K562 (cell line): ENCODE data around the gene GRHPR. TPM values are rescaled to one million over a fixed set of nuclear protein-coding genes. Genes with fewer than 3 reads are reported as not detected.

Experiments
- CBX1 ChIP-seq: sonication (generic); IDR thresholded peaks from 2 replicates; pipeline ENCODE4 v1.6.1; 2016; ENCODE audit warnings: antibody characterized with exemption, low read depth, mild to moderate bottlenecking
- EZH2 ChIP-seq: IDR thresholded peaks from 2 replicates; pipeline ENCODE4 v1.6.1; 2012; ENCODE audit warnings: low read depth, mild to moderate bottlenecking, inconsistent platforms, low read length, borderline replicate concordance
- FIP1L1 ChIP-seq: fragments of 200-400 bp; formaldehyde crosslinking; IDR thresholded peaks from 2 replicates; pipeline ENCODE4 v1.6.1; 2018; ENCODE audit warnings: mild to moderate bottlenecking, low read depth, low read length; ENCODE audit not compliant: poor library complexity, severe bottlenecking
- FUS ChIP-seq: fragments of 200-400 bp; formaldehyde crosslinking; optimal IDR thresholded peaks from 2 replicates; pipeline ENCODE3; 2017; ENCODE audit warnings: low read depth, low read length
- GABPB1 ChIP-seq: sonication (generic); formaldehyde crosslinking; IDR thresholded peaks from 2 replicates; pipeline ENCODE4 v1.8.0; 2022; ENCODE audit warnings: mild to moderate bottlenecking, missing genetic modification reagents
- GTF2B ChIP-seq: IDR thresholded peaks from 2 replicates; pipeline ENCODE4 v1.6.1; 2011; ENCODE audit not compliant: insufficient read length; ENCODE audit errors: extremely low read depth
- HCFC1 ChIP-seq: IDR thresholded peaks from 2 replicates; pipeline ENCODE4 v1.6.1; 2012; ENCODE audit warnings: low read depth, low read length, improper control_type of control experiment
- HDGF ChIP-seq: fragments of 450-650 bp; IDR thresholded peaks from 2 replicates; pipeline ENCODE4 v1.6.1; 2016
- HMGN3 ChIP-seq: IDR thresholded peaks from 2 replicates; pipeline ENCODE4 v1.6.1; 2011; ENCODE audit warnings: borderline replicate concordance, low read depth, mild to moderate bottlenecking, mixed read lengths, low read length; ENCODE audit not compliant: insufficient read length; ENCODE audit errors: extremely low read depth
- IFI16 ChIP-seq: fragments of 250-450 bp; sonication (Bioruptor Pico); IDR thresholded peaks from 2 replicates; pipeline ENCODE4 v2.1.2; 2022; ENCODE audit warnings: mild to moderate bottlenecking, inconsistent platforms
- KDM1A ChIP-seq, 2 experiments: fragments of 450-650 bp; IDR thresholded peaks; 2 replicates each; pipeline ENCODE4 v1.6.1; 2016; ENCODE audit warnings: mild to moderate bottlenecking in 2 of 2
- SAP30 ChIP-seq: fragments of 200-600 bp; sonication (generic); IDR thresholded peaks from 2 replicates; pipeline ENCODE4 v1.6.1; 2012; ENCODE audit warnings: borderline replicate concordance, low read depth, mild to moderate bottlenecking, moderate library complexity, low read length, control low read depth, inconsistent platforms; ENCODE audit not compliant: insufficient read depth, poor library complexity, severe bottlenecking
- SMAD4 ChIP-seq: fragments of 250-450 bp; sonication (Bioruptor Pico); conservative IDR thresholded peaks from 2 replicates; pipeline ENCODE4 v1.8.0; 2021; ENCODE audit warnings: inconsistent platforms, mild to moderate bottlenecking, moderate library complexity
- SMARCE1 ChIP-seq: fragments of 450-650 bp; IDR thresholded peaks from 2 replicates; pipeline ENCODE4 v1.7.1; 2016; ENCODE audit warnings: mild to moderate bottlenecking
- ZNF263 ChIP-seq: sonication (generic); formaldehyde crosslinking; IDR thresholded peaks from 2 replicates; pipeline ENCODE4 v1.8.0; 2022; ENCODE audit warnings: mild to moderate bottlenecking, missing genetic modification reagents, borderline replicate concordance
- ZNF274 ChIP-seq: IDR thresholded peaks from 2 replicates; pipeline ENCODE4 v1.6.1; 2011; ENCODE audit warnings: low read depth, mild to moderate bottlenecking, low read length, moderate library complexity, borderline replicate concordance
- ZNF77 ChIP-seq: fragments of 250-450 bp; sonication (Bioruptor Pico); IDR thresholded peaks from 2 replicates; pipeline ENCODE4 v1.5.0; 2020
- polyA plus RNA-seq, 8 experiments: library from polyadenylated mRNA; depleted of rRNA in 4 of 8; stranded (reverse) in 5 of 8; unstranded in 3 of 8; fragments of >200 nt; fragmentation: Nextera tagmentation in 2 of 8; fragmentation: Illumina TruSeq in 1 of 8; extraction: Ambion mirVana in 2 of 8; extraction: Trizol in 1 of 8; gene quantifications; 2 replicates each; pipeline versions ENCODE4 v1.2.1 to v1.2.3, GENCODE V29; 2011 to 2014; ENCODE audit warnings: inconsistent platforms in 1 of 8, missing spikeins in 1 of 8
- total RNA-seq, 7 experiments: library from RNA; depleted of rRNA in 6 of 7; stranded (reverse); fragments of >200 nt in 6 of 7; fragmentation: Illumina TruSeq in 2 of 7; extraction: Trizol in 2 of 7; gene quantifications; 2 replicates each; pipeline versions ENCODE4 v1.2.1 to v1.2.3, GENCODE V29; 2011 to 2021; ENCODE audit warnings: low replicate concordance in 1 of 7
- TF ChIP-seq, protein P1 (sequence below), 3 experiments: fragments of 200-800 bp in 1 of 3; fragments of 250-450 bp in 1 of 3; fragments of 450-650 bp in 1 of 3; sonication (Bioruptor Pico) in 1 of 3; sonication (Bioruptor generic) in 1 of 3; formaldehyde crosslinking in 1 of 3; IDR thresholded peaks; 2 replicates each; pipeline versions ENCODE4 v1.6.1 to v1.8.0; 2016 to 2022; ENCODE audit warnings: mild to moderate bottlenecking in 2 of 3, missing genetic modification characterization in 2 of 3, missing compliant biosample characterization in 1 of 3, moderate library complexity in 1 of 3
- TF ChIP-seq, protein P2 (sequence below): fragments of 450-650 bp; formaldehyde crosslinking; IDR thresholded peaks from 2 replicates; pipeline ENCODE4 v1.4.0; 2020; ENCODE audit warnings: mild to moderate bottlenecking, mixed read lengths

GRHPR gene
- total and polyA plus RNA-seq, 9 of the 15 experiments (the other 6 are each of a cell fraction or from before 2014, with no cell fraction given): 38.9 to 144 (median 120) TPM

- TF ChIP-seq ZNF274: no peak
- TF ChIP-seq SMAD4 (CRISPR knock-in tag): no peak
- no peak for TF ChIP-seq EZH2
- TF ChIP-seq ZNF263: peak; percentile 83
- no peak for TF ChIP-seq FUS
- TF ChIP-seq FIP1L1: peak; percentile 76
- TF ChIP-seq KDM1A (IDR thresholded peaks at IDR 0.05): no peak
- TF ChIP-seq, protein P1, sequence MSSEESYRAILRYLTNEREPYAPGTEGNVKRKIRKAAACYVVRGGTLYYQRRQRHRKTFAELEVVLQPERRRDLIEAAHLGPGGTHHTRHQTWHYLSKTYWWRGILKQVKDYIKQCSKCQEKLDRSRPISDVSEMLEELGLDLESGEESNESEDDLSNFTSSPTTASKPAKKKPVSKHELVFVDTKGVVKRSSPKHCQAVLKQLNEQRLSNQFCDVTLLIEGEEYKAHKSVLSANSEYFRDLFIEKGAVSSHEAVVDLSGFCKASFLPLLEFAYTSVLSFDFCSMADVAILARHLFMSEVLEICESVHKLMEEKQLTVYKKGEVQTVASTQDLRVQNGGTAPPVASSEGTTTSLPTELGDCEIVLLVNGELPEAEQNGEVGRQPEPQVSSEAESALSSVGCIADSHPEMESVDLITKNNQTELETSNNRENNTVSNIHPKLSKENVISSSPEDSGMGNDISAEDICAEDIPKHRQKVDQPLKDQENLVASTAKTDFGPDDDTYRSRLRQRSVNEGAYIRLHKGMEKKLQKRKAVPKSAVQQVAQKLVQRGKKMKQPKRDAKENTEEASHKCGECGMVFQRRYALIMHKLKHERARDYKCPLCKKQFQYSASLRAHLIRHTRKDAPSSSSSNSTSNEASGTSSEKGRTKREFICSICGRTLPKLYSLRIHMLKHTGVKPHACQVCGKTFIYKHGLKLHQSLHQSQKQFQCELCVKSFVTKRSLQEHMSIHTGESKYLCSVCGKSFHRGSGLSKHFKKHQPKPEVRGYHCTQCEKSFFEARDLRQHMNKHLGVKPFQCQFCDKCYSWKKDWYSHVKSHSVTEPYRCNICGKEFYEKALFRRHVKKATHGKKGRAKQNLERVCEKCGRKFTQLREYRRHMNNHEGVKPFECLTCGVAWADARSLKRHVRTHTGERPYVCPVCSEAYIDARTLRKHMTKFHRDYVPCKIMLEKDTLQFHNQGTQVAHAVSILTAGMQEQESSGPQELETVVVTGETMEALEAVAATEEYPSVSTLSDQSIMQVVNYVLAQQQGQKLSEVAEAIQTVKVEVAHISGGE (CRISPR knock-in tag; IDR thresholded peaks at IDR 0.05): 0 out of 6 replicates have a peak, but pooled peaks of 1 of the 3 experiments have one; percentile 42
- 0 out of 2 replicates have a peak, but pooled peaks have one; percentile 67 for TF ChIP-seq CBX1
- TF ChIP-seq ZNF77 (CRISPR knock-in tag): no peak
- TF ChIP-seq SAP30: peak; percentile 94
- no peak for TF ChIP-seq IFI16 (CRISPR knock-in tag)
- no peak for TF ChIP-seq HDGF
- TF ChIP-seq SMARCE1: 0 out of 2 replicates have a peak, but pooled peaks have one; percentile 18
- TF ChIP-seq GABPB1 (CRISPR knock-in tag): peak; percentile 88
- TF ChIP-seq, protein P2, sequence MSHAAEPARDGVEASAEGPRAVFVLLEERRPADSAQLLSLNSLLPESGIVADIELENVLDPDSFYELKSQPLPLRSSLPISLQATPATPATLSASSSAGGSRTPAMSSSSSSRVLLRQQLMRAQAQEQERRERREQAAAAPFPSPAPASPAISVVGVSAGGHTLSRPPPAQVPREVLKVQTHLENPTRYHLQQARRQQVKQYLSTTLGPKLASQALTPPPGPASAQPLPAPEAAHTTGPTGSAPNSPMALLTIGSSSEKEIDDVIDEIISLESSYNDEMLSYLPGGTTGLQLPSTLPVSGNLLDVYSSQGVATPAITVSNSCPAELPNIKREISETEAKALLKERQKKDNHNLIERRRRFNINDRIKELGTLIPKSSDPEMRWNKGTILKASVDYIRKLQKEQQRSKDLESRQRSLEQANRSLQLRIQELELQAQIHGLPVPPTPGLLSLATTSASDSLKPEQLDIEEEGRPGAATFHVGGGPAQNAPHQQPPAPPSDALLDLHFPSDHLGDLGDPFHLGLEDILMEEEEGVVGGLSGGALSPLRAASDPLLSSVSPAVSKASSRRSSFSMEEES (CRISPR knock-in tag): no peak
- TF ChIP-seq HMGN3: peak; percentile 97
- TF ChIP-seq GTF2B: peak; percentile 9
- TF ChIP-seq HCFC1: peak; percentile 56; the same call in 1 of the 2 replicates
Measured at GRCh38 chr9:37485389-37486255, 63.1 kb downstream of the GRHPR start, which contains the start of gene POLR1E (continued).
